AG08396 (cell line): Measurements from ENCODE around the gene ICAM5.
"Not testable (repeated sequence)": the region's sequence is repeated elsewhere in the genome, so short reads cannot be mapped to it uniquely, and the experiment has no call there.

Experiments used
- DNase-seq: peaks from one replicate; pipeline ENCODE4 v3.0.0; 2012; ENCODE audit warnings: low spot score, mixed read lengths

Gene ICAM5

GRCh38 chr19:10270616-10271394 lies 18.9 kb upstream of the ICAM5 start, which contains the start of gene ICAM1:
Gene ICAM1 (plus strand): TSS chr19:10271120. CDS start chr19:10271160, 40 bp downstream.
- DNase-seq = peak; percentile 37

- DNase-seq = no peak
Measured at GRCh38 chr19:10271543-10272086, 18.1 kb upstream of the ICAM5 start.

GRCh38 chr19:10274589-10274988 lies 15.2 kb upstream of the ICAM5 start:
- DNase-seq = no peak

- no peak for DNase-seq
Measured at GRCh38 chr19:10277795-10278589, 11.8 kb upstream of the ICAM5 start.

GRCh38 chr19:10278935-10279334 lies 10.8 kb upstream of the ICAM5 start:
- DNase-seq = no peak

GRCh38 chr19:10279737-10280442 lies 9.9 kb upstream of the ICAM5 start:
- no peak for DNase-seq

- not testable (repeated sequence) for DNase-seq
Measured at GRCh38 chr19:10282043-10282442, 7.7 kb upstream of the ICAM5 start.

GRCh38 chr19:10283301-10284064 lies 6.3 kb upstream of the ICAM5 start:
- no peak for DNase-seq

- no peak for DNase-seq
Measured at GRCh38 chr19:10284065-10284959, 5.4 kb upstream of the ICAM5 start.

GRCh38 chr19:10284960-10285278 lies 4.8 kb upstream of the ICAM5 start:
- DNase-seq = no peak

- no peak for DNase-seq
Measured at GRCh38 chr19:10285393-10285792, 4.4 kb upstream of the ICAM5 start.

GRCh38 chr19:10286803-10287737 lies 2.7 kb upstream of the ICAM5 start, which contains the start of gene ICAM4:
Gene ICAM4 (plus strand): TSS chr19:10286955. CDS start chr19:10287013, 58 bp downstream.
- DNase-seq = peak; percentile 30

- DNase-seq = peak; percentile 77
Measured at GRCh38 chr19:10288662-10289166, 1.0 kb upstream of the ICAM5 start.

GRCh38 chr19:10289167-10289835 lies 451 bp upstream of the ICAM5 start:
- peak; percentile 75 for DNase-seq

- DNase-seq = peak; percentile 31
Measured at GRCh38 chr19:10290357-10290875, 664 bp downstream of the ICAM5 start.

- peak; percentile 85 for DNase-seq
Measured at GRCh38 chr19:10290876-10291553, 1.3 kb downstream of the ICAM5 start.

- DNase-seq = no peak
Measured at GRCh38 chr19:10291554-10292205, 1.9 kb downstream of the ICAM5 start.
